K562 (cell line): ENCODE measurements around the gene U2SURP. TPM values are rescaled to one million over a fixed set of nuclear protein-coding genes. Genes with fewer than 3 reads are reported as not detected.

Source experiments
- ATAC-seq: fragments of 200-7000 bp; cut with Tn5 transposase; 3 replicates; pipeline ENCODE4 v1.9.1; 2020; ENCODE audit warnings: moderate library complexity
- BruUV-seq: library from RNA; stranded (reverse); fragments of 400-500 nt; replicated peaks from 2 replicates; lab custom pipeline; 2021; lab: Mats Ljungman, UMichigan
- CTCF ChIA-PET: fragments of 300-600 bp; formaldehyde crosslinking; extraction: SDS; loops from one replicate; lab custom pipeline; 2021; ENCODE audit warnings: low intra/inter-chr PET ratio; lab: Yijun Ruan, JAX
- POLR2A ChIA-PET: fragments of 300-600, 350-650 bp; sonication (Branson Sonifier 250); formaldehyde crosslinking; extraction: SDS; loops from one replicate; lab custom pipeline; 2021; ENCODE audit warnings: antibody characterized with exemption, inconsistent platforms; lab: Yijun Ruan, JAX
- DNase-seq, 4 experiments: peaks; one replicate each; pipeline versions ENCODE4 v3.0.0 to v3.0.0-alpha.2; 2011 to 2018; ENCODE audit warnings: low spot score in 3 of 4, mixed read lengths in 3 of 4; ENCODE audit errors: extremely low read depth in 1 of 4
- FAIRE-seq: peaks from 2 replicates; lab custom pipeline; 2011; peaks lifted over from hg19 to GRCh38; lab: Jason Lieb, UNC
- H2AFZ ChIP-seq: 2 replicates; pipeline ENCODE4 v1.6.0; 2011; ENCODE audit warnings: low read depth, low read length, control low read depth, inconsistent platforms
- H3K27ac ChIP-seq: fragments of 200-600 bp; 3 replicates; pipeline ENCODE4 v1.8.0; 2011; ENCODE audit warnings: low read depth, mild to moderate bottlenecking, control low read depth, inconsistent platforms, low read length, moderate library complexity, mixed read lengths; ENCODE audit errors: extremely low read depth
- H3K27me3 ChIP-seq, 2 experiments: fragments of 300-600 bp in 1 of 2; 2 replicates in 1 of 2; 3 replicates in 1 of 2; pipeline versions ENCODE4 v1.6.0 to v1.8.0; 2011; ENCODE audit warnings: inconsistent platforms in 2 of 2, low read length in 2 of 2, mild to moderate bottlenecking in 1 of 2, mixed read lengths in 1 of 2, moderate library complexity in 1 of 2; ENCODE audit not compliant: control insufficient read depth in 2 of 2, insufficient read depth in 2 of 2
- H3K36me3 ChIP-seq: fragments of 300-600 bp; 3 replicates; pipeline ENCODE4 v1.8.0; 2011; ENCODE audit warnings: mild to moderate bottlenecking, low read length, inconsistent platforms; ENCODE audit not compliant: control insufficient read depth, insufficient read depth
- H3K4me1 ChIP-seq, 2 experiments: fragments of 200-600 bp in 1 of 2; replicated peaks in 1 of 2; 2 replicates in 1 of 2; 3 replicates in 1 of 2; pipeline versions ENCODE4 v1.5.1 to v1.8.0; 2011; ENCODE audit warnings: inconsistent platforms in 2 of 2, low read length in 2 of 2, mild to moderate bottlenecking in 1 of 2, mixed read lengths in 1 of 2, moderate library complexity in 1 of 2; ENCODE audit not compliant: control insufficient read depth in 2 of 2, insufficient read depth in 2 of 2
- H3K4me2 ChIP-seq: 2 replicates; pipeline ENCODE4 v1.6.1; 2011; ENCODE audit warnings: low read length, control low read depth, inconsistent platforms, mixed read lengths; ENCODE audit not compliant: insufficient read depth
- H3K4me3 ChIP-seq: fragments of 200-600 bp; sonication (generic), shearing (Covaris generic); 2 replicates; pipeline ENCODE4 v1.5.1; 2016; ENCODE audit warnings: control low read depth, inconsistent platforms
- H3K79me2 ChIP-seq: fragments of 200-600 bp; 3 replicates; pipeline ENCODE4 v1.8.0; 2011; ENCODE audit warnings: low read length, inconsistent platforms; ENCODE audit not compliant: control insufficient read depth, insufficient read depth
- H3K9ac ChIP-seq, 2 experiments: 2 replicates each; pipeline versions ENCODE4 v1.6.0 to v1.6.1; 2011; ENCODE audit warnings: low read depth in 2 of 2, low read length in 2 of 2, control low read depth in 1 of 2, inconsistent platforms in 1 of 2, mild to moderate bottlenecking in 1 of 2, mixed read lengths in 1 of 2; ENCODE audit not compliant: insufficient read depth in 1 of 2
- H3K9me1 ChIP-seq: one replicate; pipeline ENCODE4 v1.6.0; 2011; ENCODE audit warnings: inconsistent platforms, mild to moderate bottlenecking, low read length, moderate library complexity; ENCODE audit not compliant: control insufficient read depth, insufficient read depth
- H3K9me3 ChIP-seq: replicated peaks from 2 replicates; pipeline ENCODE4 v1.5.1; 2011; ENCODE audit warnings: low read depth, low read length, inconsistent platforms; ENCODE audit not compliant: control insufficient read depth, insufficient read depth
- H4K20me1 ChIP-seq: replicated peaks from 2 replicates; pipeline ENCODE4 v1.6.1; 2011; ENCODE audit warnings: low read length, inconsistent platforms, mixed read lengths; ENCODE audit not compliant: control insufficient read depth, insufficient read depth
- BRCA1 ChIP-seq, 2 experiments: fragments of 450-650 bp in 1 of 2; sonication (generic) in 1 of 2; formaldehyde crosslinking in 1 of 2; IDR thresholded peaks; 2 replicates each; pipeline versions ENCODE4 v1.5.0 to v1.6.1; 2017 to 2020; ENCODE audit warnings: mild to moderate bottlenecking in 1 of 2, missing genetic modification reagents in 1 of 2
- GATAD2B ChIP-seq: fragments of 450-650 bp; IDR thresholded peaks from 2 replicates; pipeline ENCODE4 v1.6.1; 2017; ENCODE audit warnings: mild to moderate bottlenecking, borderline replicate concordance
- HMG20A ChIP-seq: fragments of 450-650 bp; formaldehyde crosslinking; conservative IDR thresholded peaks from 2 replicates; pipeline ENCODE4 v1.4.0; 2020; ENCODE audit warnings: mild to moderate bottlenecking, mixed read lengths
- KLF1 ChIP-seq: fragments of 450-650 bp; IDR thresholded peaks from 2 replicates; pipeline ENCODE4 v1.6.1; 2016; ENCODE audit warnings: missing genetic modification characterization, missing compliant biosample characterization
- MEF2D ChIP-seq: conservative IDR thresholded peaks from 2 replicates; pipeline ENCODE4 v1.6.1; 2016; ENCODE audit warnings: low read depth, missing genetic modification characterization, missing compliant biosample characterization
- PCBP1 ChIP-seq: fragments of 200-400 bp; formaldehyde crosslinking; IDR thresholded peaks from 2 replicates; pipeline ENCODE4 v1.6.1; 2018; ENCODE audit warnings: mild to moderate bottlenecking, low read depth, low read length; ENCODE audit not compliant: poor library complexity, severe bottlenecking
- RBM15 ChIP-seq: fragments of 200-400 bp; formaldehyde crosslinking; IDR thresholded peaks from 2 replicates; pipeline ENCODE4 v1.6.1; 2018; ENCODE audit warnings: mild to moderate bottlenecking, low read length, moderate library complexity; ENCODE audit not compliant: insufficient read depth
- SAP30 ChIP-seq: fragments of 200-600 bp; sonication (generic); IDR thresholded peaks from 2 replicates; pipeline ENCODE4 v1.6.1; 2012; ENCODE audit warnings: borderline replicate concordance, low read depth, mild to moderate bottlenecking, moderate library complexity, low read length, control low read depth, inconsistent platforms; ENCODE audit not compliant: insufficient read depth, poor library complexity, severe bottlenecking
- SIX5 ChIP-seq, 2 experiments: IDR thresholded peaks; 2 replicates each; pipeline ENCODE4 v1.6.1; 2011; ENCODE audit warnings: low read length in 2 of 2, borderline replicate concordance in 1 of 2, low read depth in 1 of 2, mild to moderate bottlenecking in 1 of 2, moderate library complexity in 1 of 2; ENCODE audit not compliant: insufficient read depth in 1 of 2
- TRIM28 ChIP-seq: fragments of 450-650 bp; IDR thresholded peaks from 2 replicates; pipeline ENCODE4 v1.6.1; 2017
- ZNF507 ChIP-seq: conservative IDR thresholded peaks from 2 replicates; pipeline ENCODE4 v1.6.1; 2017; ENCODE audit warnings: missing genetic modification characterization, missing compliant biosample characterization
- WGBS: fragments of 100-300 bp; shearing (Covaris generic); methylation state at CpG from one replicate; pipeline ENCODE4 v1.1.6; 2016; ENCODE audit warnings: low coverage, mixed read lengths; ENCODE audit not compliant: insufficient coverage; ENCODE audit errors: missing lambda C conversion rate; 5-methylcytosine and 5-hydroxymethylcytosine counted together
- in situ Hi-C: fragments of 300-500 bp; cut with MboI; formaldehyde crosslinking; loops from 4 replicates; pipeline ENCODE4 v1.15.0; 2018; ENCODE audit warnings: inconsistent platforms, mixed read lengths
- intact Hi-C: fragments of 100-400 bp; cut with micrococcal nuclease; formaldehyde crosslinking; loops from 2 replicates; pipeline ENCODE4 v1.14.2; 2022
- polyA plus RNA-seq, 8 experiments: library from polyadenylated mRNA; depleted of rRNA in 4 of 8; stranded (reverse) in 5 of 8; unstranded in 3 of 8; fragments of >200 nt; fragmentation: Nextera tagmentation in 2 of 8; fragmentation: Illumina TruSeq in 1 of 8; extraction: Ambion mirVana in 2 of 8; extraction: Trizol in 1 of 8; gene quantifications; 2 replicates each; pipeline versions ENCODE4 v1.2.1 to v1.2.3, GENCODE V29; 2011 to 2014; ENCODE audit warnings: inconsistent platforms in 1 of 8, missing spikeins in 1 of 8
- total RNA-seq, 7 experiments: library from RNA; depleted of rRNA in 6 of 7; stranded (reverse); fragments of >200 nt in 6 of 7; fragmentation: Illumina TruSeq in 2 of 7; extraction: Trizol in 2 of 7; gene quantifications; 2 replicates each; pipeline versions ENCODE4 v1.2.1 to v1.2.3, GENCODE V29; 2011 to 2021; ENCODE audit warnings: low replicate concordance in 1 of 7
- TF ChIP-seq, protein P1 (sequence below): fragments of 250-450 bp; sonication (Bioruptor Pico); IDR thresholded peaks from 2 replicates; pipeline ENCODE4 v1.9.0; 2021; ENCODE audit warnings: mild to moderate bottlenecking, inconsistent platforms
- TF ChIP-seq, protein P2 (sequence below): fragments of 200-800 bp; sonication (Bioruptor generic); IDR thresholded peaks from 2 replicates; pipeline ENCODE4 v1.6.1; 2017; ENCODE audit warnings: missing genetic modification characterization, missing compliant biosample characterization
- TF ChIP-seq, protein P3 (sequence below): fragments of 450-650 bp; IDR thresholded peaks from 2 replicates; pipeline ENCODE4 v1.6.1; 2017; ENCODE audit warnings: antibody characterized with exemption, mild to moderate bottlenecking

U2SURP gene
- total and polyA plus RNA-seq, 9 of the 15 experiments (the other 6 are each of a cell fraction or from before 2014, with no cell fraction given): 128 to 322 (median 191) TPM

DNA sequence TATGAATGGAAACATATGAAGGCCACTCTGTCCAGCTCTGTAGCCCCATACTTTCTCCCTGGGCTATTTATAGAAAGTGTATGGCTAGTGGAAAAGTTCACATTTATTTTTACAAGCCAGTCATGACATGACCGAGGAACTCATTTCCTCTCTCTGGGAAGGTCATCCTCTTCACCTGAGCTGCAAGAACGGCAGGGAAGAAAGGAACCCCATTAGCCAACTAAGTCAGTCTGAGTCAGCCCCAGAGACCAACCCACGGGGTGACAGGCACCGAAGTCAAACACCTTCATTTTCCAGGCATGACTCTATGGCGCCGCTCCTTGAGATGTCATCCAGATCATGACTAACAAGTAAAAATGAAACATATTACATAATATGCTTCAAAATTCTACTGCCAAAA, 42.7 kb upstream of the U2SURP start:
- intact Hi-C loops: no loop called here
- Histone ChIP-seq H2AFZ (peak overlapping the region; percentile 61), H3K27ac (no peak overlapping the region), H3K9me1 (no peaks in the 10 kb centered on the region), H3K4me1 (peaks cover 2 to 17% of the 10 kb centered on the region in 2 experiments; a peak in 3 of 5 replicates), H3K79me2 (no peaks in the 10 kb centered on the region), H3K4me2 (peak overlapping the region; percentile 43), H3K36me3 (no peaks in the 10 kb centered on the region), H3K9ac (peak overlapping the region; percentile 6 to 77; a peak in 2 of 4 replicates), H4K20me1 (no peaks in the 10 kb centered on the region), H3K9me3 (peaks cover 2% of the 10 kb centered on the region; the same call in 1 of the 2 replicates), H3K27me3 (no peaks in the 10 kb centered on the region), H3K4me3 (no peak overlapping the region)
- 2% methylated on average over 6 of the region's 6 CpGs for WGBS
- FAIRE-seq (peak; percentile 73), DNase-seq (peak in 3 of 4 experiments; percentile 35 to 74 (median 47)), ATAC-seq (peak; percentile 80)
- ChIA-PET POLR2A (interaction anchor here (0.7 to 1.3 kb wide), 2 partner anchors 10 to 15 kb away, joined by 3 read pairs; no protein-coding TSS in a partner anchor), CTCF (interaction anchor here (0.6 kb wide), 1 partner anchor 85 kb away, joined by 4 read pairs; no protein-coding TSS in a partner anchor)
- no TSS peak for BruUV-seq
- in situ Hi-C loops: no loop called here
- no peak for TF ChIP-seq RBM15
- TF ChIP-seq BRCA1 (IDR thresholded peaks at IDR 0.05): no peak
- no peak for TF ChIP-seq BRCA1 (CRISPR knock-in tag; IDR thresholded peaks at IDR 0.05)
- no peak for TF ChIP-seq SIX5 (IDR thresholded peaks at IDR 0.05; ENCODE audit: borderline replicate concordance in 1 of 2, insufficient read depth in 1 of 2, low read depth in 1 of 2, low read length in 2 of 2)
- TF ChIP-seq, protein P1, sequence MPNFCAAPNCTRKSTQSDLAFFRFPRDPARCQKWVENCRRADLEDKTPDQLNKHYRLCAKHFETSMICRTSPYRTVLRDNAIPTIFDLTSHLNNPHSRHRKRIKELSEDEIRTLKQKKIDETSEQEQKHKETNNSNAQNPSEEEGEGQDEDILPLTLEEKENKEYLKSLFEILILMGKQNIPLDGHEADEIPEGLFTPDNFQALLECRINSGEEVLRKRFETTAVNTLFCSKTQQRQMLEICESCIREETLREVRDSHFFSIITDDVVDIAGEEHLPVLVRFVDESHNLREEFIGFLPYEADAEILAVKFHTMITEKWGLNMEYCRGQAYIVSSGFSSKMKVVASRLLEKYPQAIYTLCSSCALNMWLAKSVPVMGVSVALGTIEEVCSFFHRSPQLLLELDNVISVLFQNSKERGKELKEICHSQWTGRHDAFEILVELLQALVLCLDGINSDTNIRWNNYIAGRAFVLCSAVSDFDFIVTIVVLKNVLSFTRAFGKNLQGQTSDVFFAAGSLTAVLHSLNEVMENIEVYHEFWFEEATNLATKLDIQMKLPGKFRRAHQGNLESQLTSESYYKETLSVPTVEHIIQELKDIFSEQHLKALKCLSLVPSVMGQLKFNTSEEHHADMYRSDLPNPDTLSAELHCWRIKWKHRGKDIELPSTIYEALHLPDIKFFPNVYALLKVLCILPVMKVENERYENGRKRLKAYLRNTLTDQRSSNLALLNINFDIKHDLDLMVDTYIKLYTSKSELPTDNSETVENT (CRISPR knock-in tag): no peak
- TF ChIP-seq PCBP1: no peak
- TF ChIP-seq GATAD2B: no peak
- TF ChIP-seq MEF2D (tag): peak; percentile 74
- TF ChIP-seq KLF1 (tag): no peak
- TF ChIP-seq, protein P2, sequence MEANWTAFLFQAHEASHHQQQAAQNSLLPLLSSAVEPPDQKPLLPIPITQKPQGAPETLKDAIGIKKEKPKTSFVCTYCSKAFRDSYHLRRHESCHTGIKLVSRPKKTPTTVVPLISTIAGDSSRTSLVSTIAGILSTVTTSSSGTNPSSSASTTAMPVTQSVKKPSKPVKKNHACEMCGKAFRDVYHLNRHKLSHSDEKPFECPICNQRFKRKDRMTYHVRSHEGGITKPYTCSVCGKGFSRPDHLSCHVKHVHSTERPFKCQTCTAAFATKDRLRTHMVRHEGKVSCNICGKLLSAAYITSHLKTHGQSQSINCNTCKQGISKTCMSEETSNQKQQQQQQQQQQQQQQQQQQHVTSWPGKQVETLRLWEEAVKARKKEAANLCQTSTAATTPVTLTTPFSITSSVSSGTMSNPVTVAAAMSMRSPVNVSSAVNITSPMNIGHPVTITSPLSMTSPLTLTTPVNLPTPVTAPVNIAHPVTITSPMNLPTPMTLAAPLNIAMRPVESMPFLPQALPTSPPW (CRISPR knock-in tag): no peak
- TF ChIP-seq ZNF507 (tag): no peak
- TF ChIP-seq, protein P3, sequence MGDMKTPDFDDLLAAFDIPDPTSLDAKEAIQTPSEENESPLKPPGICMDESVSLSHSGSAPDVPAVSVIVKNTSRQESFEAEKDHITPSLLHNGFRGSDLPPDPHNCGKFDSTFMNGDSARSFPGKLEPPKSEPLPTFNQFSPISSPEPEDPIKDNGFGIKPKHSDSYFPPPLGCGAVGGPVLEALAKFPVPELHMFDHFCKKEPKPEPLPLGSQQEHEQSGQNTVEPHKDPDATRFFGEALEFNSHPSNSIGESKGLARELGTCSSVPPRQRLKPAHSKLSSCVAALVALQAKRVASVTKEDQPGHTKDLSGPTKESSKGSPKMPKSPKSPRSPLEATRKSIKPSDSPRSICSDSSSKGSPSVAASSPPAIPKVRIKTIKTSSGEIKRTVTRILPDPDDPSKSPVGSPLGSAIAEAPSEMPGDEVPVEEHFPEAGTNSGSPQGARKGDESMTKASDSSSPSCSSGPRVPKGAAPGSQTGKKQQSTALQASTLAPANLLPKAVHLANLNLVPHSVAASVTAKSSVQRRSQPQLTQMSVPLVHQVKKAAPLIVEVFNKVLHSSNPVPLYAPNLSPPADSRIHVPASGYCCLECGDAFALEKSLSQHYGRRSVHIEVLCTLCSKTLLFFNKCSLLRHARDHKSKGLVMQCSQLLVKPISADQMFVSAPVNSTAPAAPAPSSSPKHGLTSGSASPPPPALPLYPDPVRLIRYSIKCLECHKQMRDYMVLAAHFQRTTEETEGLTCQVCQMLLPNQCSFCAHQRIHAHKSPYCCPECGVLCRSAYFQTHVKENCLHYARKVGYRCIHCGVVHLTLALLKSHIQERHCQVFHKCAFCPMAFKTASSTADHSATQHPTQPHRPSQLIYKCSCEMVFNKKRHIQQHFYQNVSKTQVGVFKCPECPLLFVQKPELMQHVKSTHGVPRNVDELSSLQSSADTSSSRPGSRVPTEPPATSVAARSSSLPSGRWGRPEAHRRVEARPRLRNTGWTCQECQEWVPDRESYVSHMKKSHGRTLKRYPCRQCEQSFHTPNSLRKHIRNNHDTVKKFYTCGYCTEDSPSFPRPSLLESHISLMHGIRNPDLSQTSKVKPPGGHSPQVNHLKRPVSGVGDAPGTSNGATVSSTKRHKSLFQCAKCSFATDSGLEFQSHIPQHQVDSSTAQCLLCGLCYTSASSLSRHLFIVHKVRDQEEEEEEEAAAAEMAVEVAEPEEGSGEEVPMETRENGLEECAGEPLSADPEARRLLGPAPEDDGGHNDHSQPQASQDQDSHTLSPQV: 0 out of 2 replicates have a peak, but pooled peaks have one; percentile 20
- no peak for TF ChIP-seq SAP30
- no peak for TF ChIP-seq HMG20A
- TF ChIP-seq TRIM28: no peak
